HFFc6 (cell line): ENCODE results near the gene GBA2. TPM values are rescaled to one million over a fixed set of nuclear protein-coding genes. Genes with fewer than 3 reads are reported as not detected.
A peak's percentile ranks its signal among the peaks of the same experiment; 100 is the strongest.

ENCODE experiments used
- DNase-seq: peaks from one replicate; pipeline ENCODE4 v3.0.0-alpha.2; 2018
- H3K27ac Mint-ChIP-seq: 2 replicates; pipeline ENCODE4 v1.8.0; 2020; ENCODE audit warnings: mild to moderate bottlenecking, mixed read lengths
- H3K27me3 Mint-ChIP-seq: 2 replicates; pipeline ENCODE4 v1.8.0; 2021; ENCODE audit warnings: mild to moderate bottlenecking, moderate library complexity, mixed read lengths; ENCODE audit not compliant: insufficient read depth
- H3K36me3 Mint-ChIP-seq: 2 replicates; pipeline ENCODE4 v1.8.0; 2021; ENCODE audit warnings: low read depth, mixed read lengths
- H3K4me1 Mint-ChIP-seq: 2 replicates; pipeline ENCODE4 v1.8.0; 2020; ENCODE audit warnings: low read depth, mixed read lengths
- H3K4me3 Mint-ChIP-seq: 2 replicates; pipeline ENCODE4 v1.8.0; 2020; ENCODE audit warnings: mild to moderate bottlenecking, moderate library complexity, mixed read lengths
- H3K9me3 Mint-ChIP-seq: 2 replicates; pipeline ENCODE4 v1.8.0; 2020; ENCODE audit warnings: mild to moderate bottlenecking, mixed read lengths
- total RNA-seq, 6 experiments: library from RNA; stranded (reverse); fragmentation: NEBNext Ultra II Directional; extraction: Animal tissue kit (Norgen Biotek cat#: 25700); gene quantifications; 2 replicates in 1 of 6; 3 replicates in 5 of 6; pipeline ENCODE4 v1.2.3, GENCODE V29; 2021
- TF ChIP-seq, protein P1 (sequence below): fragments of 200-600 bp; sonication (generic); IDR thresholded peaks from 2 replicates; pipeline ENCODE4 v1.5.0; 2021; ENCODE audit warnings: antibody characterized with exemption, mild to moderate bottlenecking

GBA2 gene
- total RNA-seq, 6 experiments from 2014 or later = 22.9 to 25.7 (median 24.0) TPM

GRCh38 chr9:35729101-35729500, 19.9 kb downstream of the GBA2 start:
- Mint-ChIP-seq H3K9me3 (no peaks in the 10 kb centered on the region), H3K36me3 (peaks cover 41% of the 10 kb centered on the region), H3K4me3 (no peak overlapping the region), H3K4me1 (peaks cover 21% of the 10 kb centered on the region), H3K27me3 (peaks cover 8% of the 10 kb centered on the region), H3K27ac (no peak overlapping the region)
- TF ChIP-seq, protein P1, sequence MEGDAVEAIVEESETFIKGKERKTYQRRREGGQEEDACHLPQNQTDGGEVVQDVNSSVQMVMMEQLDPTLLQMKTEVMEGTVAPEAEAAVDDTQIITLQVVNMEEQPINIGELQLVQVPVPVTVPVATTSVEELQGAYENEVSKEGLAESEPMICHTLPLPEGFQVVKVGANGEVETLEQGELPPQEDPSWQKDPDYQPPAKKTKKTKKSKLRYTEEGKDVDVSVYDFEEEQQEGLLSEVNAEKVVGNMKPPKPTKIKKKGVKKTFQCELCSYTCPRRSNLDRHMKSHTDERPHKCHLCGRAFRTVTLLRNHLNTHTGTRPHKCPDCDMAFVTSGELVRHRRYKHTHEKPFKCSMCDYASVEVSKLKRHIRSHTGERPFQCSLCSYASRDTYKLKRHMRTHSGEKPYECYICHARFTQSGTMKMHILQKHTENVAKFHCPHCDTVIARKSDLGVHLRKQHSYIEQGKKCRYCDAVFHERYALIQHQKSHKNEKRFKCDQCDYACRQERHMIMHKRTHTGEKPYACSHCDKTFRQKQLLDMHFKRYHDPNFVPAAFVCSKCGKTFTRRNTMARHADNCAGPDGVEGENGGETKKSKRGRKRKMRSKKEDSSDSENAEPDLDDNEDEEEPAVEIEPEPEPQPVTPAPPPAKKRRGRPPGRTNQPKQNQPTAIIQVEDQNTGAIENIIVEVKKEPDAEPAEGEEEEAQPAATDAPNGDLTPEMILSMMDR = no peak
- no peak for DNase-seq

GRCh38 chr9:35728041-35728971, 20.7 kb downstream of the GBA2 start:
- peaks cover 18% of the 10 kb centered on the region for H3K4me1 Mint-ChIP-seq
- H3K9me3 Mint-ChIP-seq = no peaks in the 10 kb centered on the region
- no peak overlapping the region for H3K4me3 Mint-ChIP-seq
- DNase-seq = peak; percentile 90
- TF ChIP-seq, protein P1 = no peak
- peaks cover 8% of the 10 kb centered on the region for H3K27me3 Mint-ChIP-seq
- H3K27ac Mint-ChIP-seq = no peak overlapping the region
- H3K36me3 Mint-ChIP-seq = peaks cover 40% of the 10 kb centered on the region

DNA sequence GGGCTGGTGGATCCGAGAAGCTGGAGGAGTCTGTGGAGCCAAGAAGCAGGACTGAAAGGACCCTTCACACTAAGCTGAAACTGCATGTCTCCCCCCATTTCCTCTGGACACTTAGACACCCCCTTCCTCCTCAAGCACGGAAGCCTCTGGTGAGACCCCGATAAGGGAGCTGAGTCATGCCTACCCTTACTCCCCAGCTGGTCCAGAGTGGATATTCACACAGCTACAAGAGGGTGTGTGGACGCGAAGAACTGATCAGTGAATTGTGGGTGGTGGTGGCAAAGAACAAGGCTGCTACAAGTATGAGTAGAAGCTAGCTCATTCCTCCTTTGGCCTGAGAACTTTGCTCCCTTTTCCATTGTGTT, 21.4 kb downstream of the GBA2 start:
- TF ChIP-seq, protein P1 = no peak
- peaks cover 16% of the 10 kb centered on the region for H3K4me1 Mint-ChIP-seq
- H3K27ac Mint-ChIP-seq = no peak overlapping the region

DNA sequence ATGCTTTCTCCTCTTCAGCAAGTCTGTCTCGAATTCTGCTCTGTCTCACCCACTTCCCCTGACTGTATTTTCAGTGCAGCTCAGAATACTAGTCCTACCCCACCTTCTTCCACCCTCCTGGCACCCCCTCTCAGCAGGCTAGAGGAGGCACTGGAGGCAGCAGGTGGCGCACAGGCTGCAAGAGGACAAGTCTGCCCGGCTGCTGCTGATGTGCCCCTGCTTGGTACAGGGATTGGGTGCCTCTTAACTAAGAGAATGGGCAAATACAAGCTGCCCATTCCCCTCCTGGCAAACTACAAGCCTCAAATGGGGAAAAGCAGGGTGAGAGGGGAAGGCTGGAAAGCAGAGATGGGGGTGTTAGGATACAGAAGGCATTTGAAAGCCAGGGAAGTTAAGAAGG, 22.1 kb downstream of the GBA2 start:
- Mint-ChIP-seq H3K4me3 (no peak overlapping the region), H3K27ac (no peak overlapping the region), H3K36me3 (peaks cover 50% of the 10 kb centered on the region), H3K27me3 (peaks cover 8% of the 10 kb centered on the region), H3K4me1 (peaks cover 22% of the 10 kb centered on the region), H3K9me3 (no peaks in the 10 kb centered on the region)
- DNase-seq = peak; percentile 63
- TF ChIP-seq, protein P1 = peak; percentile 43; the same call in 1 of the 2 replicates

More for the DNA sequence above, 21.4 kb downstream of the GBA2 start:
- no peak overlapping the region for H3K4me3 Mint-ChIP-seq
- H3K36me3 Mint-ChIP-seq = peaks cover 43% of the 10 kb centered on the region
- no peak for DNase-seq
- H3K27me3 Mint-ChIP-seq = peaks cover 8% of the 10 kb centered on the region
- no peaks in the 10 kb centered on the region for H3K9me3 Mint-ChIP-seq

DNA sequence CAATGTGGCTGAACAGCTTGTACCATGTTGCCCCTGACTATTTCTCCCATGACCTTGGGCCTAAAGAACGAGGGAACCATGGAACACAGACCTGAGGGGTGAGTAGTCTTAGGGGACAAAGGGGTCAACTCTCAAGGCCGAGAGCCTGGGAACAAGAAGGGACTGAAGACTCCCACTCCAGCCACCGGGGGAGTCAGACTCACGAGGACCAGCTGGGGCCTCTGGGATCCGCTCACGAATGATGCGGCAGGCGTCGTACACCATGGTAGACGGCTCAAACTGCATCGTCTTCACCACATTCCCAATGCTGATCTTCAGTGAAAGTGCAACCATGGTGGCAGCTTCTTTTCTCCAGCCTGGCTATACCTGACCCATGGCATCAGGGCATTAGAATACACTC, 23.7 kb downstream of the GBA2 start:
- no peaks in the 10 kb centered on the region for H3K9me3 Mint-ChIP-seq
- TF ChIP-seq, protein P1 = no peak; the same call in 1 of the 2 replicates
- H3K36me3 Mint-ChIP-seq = peaks cover 45% of the 10 kb centered on the region
- H3K27me3 Mint-ChIP-seq = no peaks in the 10 kb centered on the region; the same call in 1 of the 2 replicates
- peak overlapping the region; percentile 73; the same call in 1 of the 2 replicates for H3K27ac Mint-ChIP-seq
- no peak for DNase-seq
- H3K4me1 Mint-ChIP-seq = peaks cover 28% of the 10 kb centered on the region
- no peak overlapping the region for H3K4me3 Mint-ChIP-seq
